GM19324 (cell line): ENCODE results near the gene ITPR2.

Experiments
- ATAC-seq: cut with Tn5 transposase; IDR thresholded peaks from one replicate; pipeline ENCODE4 v1.9.1; 2021; ENCODE audit warnings: mild to moderate bottlenecking, moderate library complexity; ENCODE audit not compliant: unreplicated experiment, low FRiP score

Gene ITPR2

GRCh38 chr12:26380897-26381296 is 452.1 kb downstream of the ITPR2 start:
- no peak for ATAC-seq

GRCh38 chr12:26379777-26380467 is 453.1 kb downstream of the ITPR2 start:
- no peak for ATAC-seq

GRCh38 chr12:26378711-26379110 is 454.3 kb downstream of the ITPR2 start:
- ATAC-seq: no peak

GRCh38 chr12:26374934-26375680 is 457.9 kb downstream of the ITPR2 start:
- no peak for ATAC-seq

GRCh38 chr12:26373606-26374495 is 459.1 kb downstream of the ITPR2 start:
- ATAC-seq: no peak

GRCh38 chr12:26372866-26373265 is 460.1 kb downstream of the ITPR2 start:
- no peak for ATAC-seq

GRCh38 chr12:26370098-26370497 is 462.9 kb downstream of the ITPR2 start:
- no peak for ATAC-seq

GRCh38 chr12:26369588-26369987 is 463.4 kb downstream of the ITPR2 start:
- ATAC-seq: no peak

GRCh38 chr12:26367991-26368730 is 464.8 kb downstream of the ITPR2 start:
- no peak for ATAC-seq

GRCh38 chr12:26361964-26362363 is 471.0 kb downstream of the ITPR2 start:
- ATAC-seq: no peak

- ATAC-seq: no peak
These were observed 472.9 kb downstream of the ITPR2 start for GRCh38 chr12:26360062-26360461.

GRCh38 chr12:26359576-26359975 is 473.4 kb downstream of the ITPR2 start:
- no peak for ATAC-seq

GRCh38 chr12:26358651-26359050 is 474.3 kb downstream of the ITPR2 start:
- no peak for ATAC-seq

- no peak for ATAC-seq
These were observed 485.7 kb downstream of the ITPR2 start for GRCh38 chr12:26347300-26347699.

GRCh38 chr12:26346736-26347135 is 486.3 kb downstream of the ITPR2 start:
- no peak for ATAC-seq

GRCh38 chr12:26345471-26346003 is 487.5 kb downstream of the ITPR2 start:
- no peak for ATAC-seq

GRCh38 chr12:26341491-26341890 is 491.5 kb downstream of the ITPR2 start:
- ATAC-seq: no peak

GRCh38 chr12:26340649-26341048 is 492.3 kb downstream of the ITPR2 start:
- no peak for ATAC-seq

GRCh38 chr12:26339976-26340375 is 493.0 kb downstream of the ITPR2 start:
- ATAC-seq: no peak
